ENCODE measurements around the gene ST6GALNAC6.

- TF ChIP-seq ELF4 (IDR thresholded peaks at IDR 0.05) (no peak), BHLHE40 (IDR thresholded peaks at IDR 0.05; ENCODE audit: borderline replicate concordance) (no peak), HDGF (IDR thresholded peaks at IDR 0.05; ENCODE audit: borderline replicate concordance) (no peak), SP1 (IDR thresholded peaks at IDR 0.05) (no peak), TARDBP (IDR thresholded peaks at IDR 0.05) (no peak), NFRKB (IDR thresholded peaks at IDR 0.05) (no peak), FOXM1 (IDR thresholded peaks at IDR 0.05; ENCODE audit: borderline replicate concordance) (no peak), ZNF384 (IDR thresholded peaks at IDR 0.05) (no peak), FOXK2 (IDR thresholded peaks at IDR 0.05) (no peak), FOXA1 (IDR thresholded peaks at IDR 0.05) (no peak)
These were observed 9.2 kb upstream of the ST6GALNAC6 start for GRCh38 chr9:127908660-127908926.
